Muscle of leg (tissue), 11 donors: Measurements from ENCODE around the gene TMEM106B. TPM values are rescaled to one million over a fixed set of nuclear protein-coding genes. Genes with fewer than 3 reads are reported as not detected.
"Not testable (repeated sequence)": the region's sequence is repeated elsewhere in the genome, so short reads cannot be mapped to it uniquely, and the experiment has no call there.

Experiments
- DNase-seq: peaks from one replicate; pipeline ENCODE4 v3.0.0; 2013
- H3K27ac ChIP-seq: one replicate; pipeline ENCODE4 v1.5.1; 2013; ENCODE audit warnings: mild to moderate bottlenecking, low read length, control low read depth
- H3K27me3 ChIP-seq: one replicate; pipeline ENCODE4 v1.6.1; 2013; ENCODE audit warnings: low read length; ENCODE audit not compliant: control insufficient read depth, insufficient read depth
- H3K36me3 ChIP-seq: one replicate; pipeline ENCODE4 v1.6.1; 2013; ENCODE audit warnings: low read length; ENCODE audit not compliant: control insufficient read depth, insufficient read depth
- H3K4me1 ChIP-seq: one replicate; pipeline ENCODE4 v1.6.1; 2013; ENCODE audit warnings: low read length; ENCODE audit not compliant: control insufficient read depth, insufficient read depth
- H3K4me3 ChIP-seq: one replicate; pipeline ENCODE4 v1.5.1; 2013; ENCODE audit warnings: low read length, control low read depth
- H3K9me3 ChIP-seq: replicated peaks from 2 replicates; pipeline ENCODE4 v1.6.1; 2013; ENCODE audit warnings: low read depth, low read length; ENCODE audit not compliant: control insufficient read depth
- WGBS: methylation state at CpG from one replicate; pipeline ENCODE4 v1.1.5; 2013; ENCODE audit warnings: missing lambda C conversion rate; ENCODE audit not compliant: insufficient coverage; 5-methylcytosine and 5-hydroxymethylcytosine counted together
- polyA plus RNA-seq, 8 donors: library from polyadenylated mRNA; unstranded; fragments of 120-200 nt; gene quantifications; one replicate each; pipeline versions ENCODE4 v1.2.1 to v1.2.3, GENCODE V29; 2013; ENCODE audit warnings: inconsistent platforms in 1 of 8, low replicate concordance in 1 of 8; ENCODE audit not compliant: insufficient read length in 8 of 8, insufficient read depth in 1 of 8
- total RNA-seq: library from RNA; stranded (reverse); fragments of 120-200 nt; gene quantifications from one replicate; pipeline ENCODE4 v1.2.4, GENCODE V29; 2013

Gene TMEM106B
- total and polyA plus RNA-seq, 9 donors: 21.0 to 39.9 (median 32.9) TPM

DNA sequence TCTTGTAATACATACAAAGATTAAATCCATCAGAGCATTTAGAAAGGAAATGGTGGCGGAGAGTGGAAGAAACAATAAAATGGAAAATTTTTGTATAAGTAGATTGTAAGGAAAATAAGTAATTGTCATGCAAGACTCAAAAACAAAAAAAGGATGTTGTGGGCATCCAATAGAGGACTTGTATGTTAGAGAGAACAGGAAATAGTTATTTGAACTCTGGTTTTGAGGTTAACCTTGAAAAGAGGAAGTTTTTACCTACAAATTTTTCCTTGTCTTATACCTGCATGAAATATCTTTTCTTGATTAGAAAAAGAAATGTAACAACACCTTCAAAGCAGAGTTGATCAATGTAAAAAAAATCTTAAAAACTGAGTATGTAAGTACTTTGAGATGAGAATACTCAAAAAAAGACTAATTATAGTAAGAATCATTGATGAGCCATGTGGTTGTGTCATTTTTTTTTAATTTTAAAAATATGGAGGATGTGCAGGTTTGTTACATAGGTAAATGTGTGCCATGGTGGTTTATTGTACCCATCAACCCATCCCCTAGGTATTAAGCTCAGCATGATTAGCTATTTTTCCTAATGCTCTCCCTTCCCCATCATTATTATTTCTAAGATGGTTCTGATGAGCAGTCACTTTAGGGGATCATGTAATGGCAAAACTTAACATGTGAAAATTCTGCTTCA is 11.9 kb downstream of the TMEM106B start:
- peaks cover 10% of the 10 kb centered on the region for H3K36me3 ChIP-seq
- no peak for DNase-seq
- H3K9me3 ChIP-seq: no peaks in the 10 kb centered on the region
- no CpG with 5 or more reads among the region's 1 CpG for WGBS
- no peaks in the 10 kb centered on the region for H3K4me1 ChIP-seq
- no peak overlapping the region for H3K4me3 ChIP-seq
- H3K27ac ChIP-seq: no peak overlapping the region
- H3K27me3 ChIP-seq: no peaks in the 10 kb centered on the region

DNA sequence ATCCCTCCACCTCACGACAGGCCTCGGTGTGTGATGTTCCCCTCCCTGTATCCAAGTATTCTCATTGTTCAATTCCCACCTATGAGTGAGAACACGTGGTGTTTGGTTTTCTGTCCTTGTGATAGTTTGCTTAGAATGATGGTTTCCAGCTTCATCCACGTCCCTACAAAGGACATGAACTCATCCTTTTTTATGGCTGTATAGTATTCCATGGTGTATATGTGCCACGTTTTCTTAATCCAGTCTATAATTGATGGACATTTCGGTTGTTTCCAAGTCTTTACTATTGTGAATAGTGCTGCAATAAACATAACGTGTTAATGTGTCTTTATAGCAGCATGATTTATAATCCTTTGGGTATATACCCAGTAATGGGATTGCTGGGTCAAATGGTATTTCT is 13.9 kb downstream of the TMEM106B start:
- not testable (repeated sequence) for H3K4me3 ChIP-seq, H3K27ac ChIP-seq, DNase-seq, H3K27me3 ChIP-seq, H3K36me3 ChIP-seq, H3K9me3 ChIP-seq, H3K4me1 ChIP-seq
- no CpG with 5 or more reads among the region's 7 CpGs for WGBS

DNA sequence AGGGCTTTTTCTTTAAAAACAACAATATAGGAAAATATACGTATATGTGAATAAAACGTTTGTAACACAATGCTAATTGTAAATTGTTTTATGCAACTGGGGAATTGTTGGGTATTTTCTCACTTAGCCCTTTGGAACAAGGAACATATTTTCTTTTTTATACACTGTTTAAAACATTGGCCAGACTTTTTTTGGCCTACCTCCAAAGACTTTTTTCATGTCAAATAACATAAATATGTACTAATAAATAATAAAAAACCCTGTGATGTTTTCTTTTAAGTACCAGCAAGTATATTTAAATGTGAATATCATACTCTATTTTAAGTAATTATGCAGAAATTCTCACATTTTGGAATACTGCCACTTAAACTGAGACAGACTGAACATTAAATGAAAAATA is 15.7 kb downstream of the TMEM106B start:
- no peak overlapping the region for H3K4me3 ChIP-seq
- H3K36me3 ChIP-seq: peaks cover 2% of the 10 kb centered on the region
- no peaks in the 10 kb centered on the region for H3K9me3 ChIP-seq
- DNase-seq: peak; percentile 16
- H3K4me1 ChIP-seq: no peaks in the 10 kb centered on the region
- H3K27ac ChIP-seq: no peak overlapping the region
- no peaks in the 10 kb centered on the region for H3K27me3 ChIP-seq
- no CpG with 5 or more reads among the region's 2 CpGs for WGBS

DNA sequence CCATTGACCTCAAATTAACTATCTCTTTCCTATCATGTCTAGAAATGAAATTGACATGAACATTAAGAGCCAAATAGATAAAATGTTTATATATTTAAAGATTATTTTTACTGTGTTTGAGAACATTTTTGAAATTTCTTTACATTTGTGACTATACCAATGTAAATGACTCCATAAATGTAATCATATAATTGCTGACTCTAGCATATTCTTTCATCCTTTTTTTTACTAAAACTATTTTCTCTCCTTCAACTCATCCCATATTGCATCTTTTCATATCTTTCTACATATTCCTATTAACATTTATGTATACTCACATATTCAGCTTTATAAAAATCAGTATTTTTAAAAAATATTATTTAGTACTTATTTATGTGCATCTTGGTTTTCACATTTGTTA is 16.9 kb downstream of the TMEM106B start:
- Histone ChIP-seq H3K36me3 (peaks cover 2% of the 10 kb centered on the region), H3K27ac (no peak overlapping the region), H3K27me3 (no peaks in the 10 kb centered on the region), H3K4me3 (no peak overlapping the region), H3K4me1 (no peaks in the 10 kb centered on the region), H3K9me3 (no peaks in the 10 kb centered on the region)
- no peak for DNase-seq

DNA sequence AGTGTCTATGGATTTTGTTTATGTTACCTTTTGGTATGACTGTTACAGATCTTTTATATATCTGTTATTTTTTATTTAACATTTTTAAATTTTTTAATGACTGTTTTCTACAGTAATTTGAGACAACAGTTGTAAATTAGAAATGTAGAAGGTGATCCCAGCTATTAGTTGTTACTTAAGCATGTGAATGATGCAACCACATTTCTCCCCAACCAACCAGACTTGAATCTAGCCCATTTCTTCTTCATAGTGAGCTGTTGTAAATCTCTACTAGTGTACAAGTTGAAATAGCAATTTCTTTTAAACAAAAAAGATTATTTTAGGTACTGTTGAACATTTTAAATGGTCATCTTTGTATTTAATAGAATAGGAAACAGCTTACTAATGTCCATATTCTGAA is 18.0 kb downstream of the TMEM106B start:
- no peak overlapping the region for H3K27ac ChIP-seq
- H3K4me1 ChIP-seq: no peaks in the 10 kb centered on the region
- H3K27me3 ChIP-seq: no peaks in the 10 kb centered on the region
- no peaks in the 10 kb centered on the region for H3K9me3 ChIP-seq
- DNase-seq: no peak
- no peak overlapping the region for H3K4me3 ChIP-seq
- peaks cover 2% of the 10 kb centered on the region for H3K36me3 ChIP-seq

DNA sequence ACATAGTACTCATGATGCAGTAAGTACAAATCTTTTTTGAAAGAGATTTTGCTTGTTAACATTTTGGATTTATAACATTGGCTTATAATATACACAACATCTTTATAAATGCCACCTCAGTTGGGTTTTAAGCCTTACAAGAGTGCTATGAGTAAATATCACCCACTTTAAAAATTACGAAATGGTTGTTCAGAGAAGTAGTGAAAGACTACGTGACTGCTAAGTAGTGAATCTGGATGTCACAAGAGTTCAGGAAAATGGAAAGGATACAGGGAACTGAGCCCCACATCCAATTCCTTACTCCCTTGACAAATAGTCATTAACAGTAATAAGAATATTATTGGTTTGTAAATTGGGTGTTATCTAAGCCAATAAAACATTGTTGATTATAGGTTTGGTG is 20.0 kb downstream of the TMEM106B start:
- Histone ChIP-seq H3K4me1 (no peaks in the 10 kb centered on the region), H3K27ac (no peak overlapping the region), H3K27me3 (no peaks in the 10 kb centered on the region), H3K4me3 (no peak overlapping the region), H3K36me3 (peaks cover 2% of the 10 kb centered on the region), H3K9me3 (no peaks in the 10 kb centered on the region)
- no CpG with 5 or more reads among the region's 2 CpGs for WGBS
- no peak for DNase-seq

DNA sequence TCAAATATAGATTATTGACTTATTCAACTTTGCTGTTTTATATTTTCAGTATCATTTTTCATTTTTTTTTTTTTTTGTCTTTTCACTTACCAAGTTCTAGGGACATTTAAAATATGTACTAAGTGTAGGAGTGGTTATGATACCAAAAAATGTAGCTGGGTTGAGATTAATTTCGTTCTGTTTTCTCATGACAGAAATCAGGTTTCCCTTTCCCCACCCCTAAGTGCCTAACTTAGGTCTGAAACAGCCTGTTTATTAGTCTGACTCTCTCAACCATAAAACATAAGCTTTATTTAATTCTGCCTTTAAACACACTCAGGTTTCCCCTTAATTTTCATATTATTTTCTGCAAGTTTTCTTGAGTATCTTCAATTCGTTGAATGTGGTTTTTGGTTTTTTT is 22.1 kb downstream of the TMEM106B start:
- Histone ChIP-seq H3K27me3 (no peaks in the 10 kb centered on the region), H3K27ac (no peak overlapping the region), H3K4me1 (no peaks in the 10 kb centered on the region), H3K36me3 (peaks cover 6% of the 10 kb centered on the region), H3K4me3 (no peak overlapping the region), H3K9me3 (no peaks in the 10 kb centered on the region)
- WGBS: no CpG with 5 or more reads among the region's 2 CpGs
- DNase-seq: no peak

DNA sequence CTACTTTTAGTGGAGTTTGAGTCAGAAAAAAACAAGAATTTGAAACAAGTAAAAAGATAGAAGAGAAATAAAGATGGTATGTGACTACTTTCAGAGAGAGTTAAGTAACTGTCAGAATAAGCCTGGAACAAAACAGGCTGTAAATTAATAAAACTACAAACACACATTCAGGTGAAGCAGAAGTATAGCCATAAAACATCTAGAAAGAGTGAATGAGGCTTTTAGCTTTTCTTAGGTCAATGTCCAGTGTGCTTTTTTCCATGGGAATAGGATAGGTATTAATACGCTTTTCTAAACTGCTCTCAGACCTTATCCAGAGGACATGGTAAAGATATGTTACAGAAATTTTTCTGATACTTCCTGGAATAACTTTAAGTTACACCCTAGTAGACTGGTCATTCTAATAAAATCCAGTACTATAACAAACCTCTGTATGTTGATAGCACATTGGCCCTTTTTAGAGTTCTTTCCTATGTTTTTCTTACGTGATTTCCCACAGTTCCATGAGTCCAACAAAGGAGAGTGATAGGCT is 23.3 kb downstream of the TMEM106B start:
- WGBS: no CpG with 5 or more reads among the region's 2 CpGs
- peaks cover 6% of the 10 kb centered on the region for H3K36me3 ChIP-seq
- no peak overlapping the region for H3K4me3 ChIP-seq
- no peaks in the 10 kb centered on the region for H3K27me3 ChIP-seq
- no peaks in the 10 kb centered on the region for H3K9me3 ChIP-seq
- no peak for DNase-seq
- no peaks in the 10 kb centered on the region for H3K4me1 ChIP-seq
- no peak overlapping the region for H3K27ac ChIP-seq

DNA sequence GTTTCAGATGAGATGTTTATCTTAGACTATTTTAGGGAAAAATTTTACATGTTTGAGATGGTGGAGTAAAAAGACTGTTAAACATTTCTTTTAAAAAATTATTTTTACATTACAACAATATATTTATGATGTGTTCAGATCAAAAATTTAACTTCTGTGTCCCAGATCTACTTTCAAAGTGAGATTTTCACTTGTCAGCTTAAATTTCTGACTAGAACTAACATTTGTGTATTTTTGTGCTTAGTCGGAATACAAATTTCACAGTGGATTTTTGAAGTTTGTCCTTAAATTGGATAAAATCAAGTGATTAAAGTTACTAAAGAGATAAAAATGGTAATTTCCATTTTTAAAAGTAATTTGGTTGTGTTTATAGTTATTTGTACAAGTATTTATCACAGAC is 24.9 kb downstream of the TMEM106B start:
- no CpG with 5 or more reads among the region's 1 CpG for WGBS
- H3K36me3 ChIP-seq: peaks cover 6% of the 10 kb centered on the region
- H3K27ac ChIP-seq: no peak overlapping the region
- no peak for DNase-seq
- H3K4me1 ChIP-seq: no peaks in the 10 kb centered on the region
- H3K4me3 ChIP-seq: no peak overlapping the region
- no peaks in the 10 kb centered on the region for H3K27me3 ChIP-seq
- no peaks in the 10 kb centered on the region for H3K9me3 ChIP-seq

DNA sequence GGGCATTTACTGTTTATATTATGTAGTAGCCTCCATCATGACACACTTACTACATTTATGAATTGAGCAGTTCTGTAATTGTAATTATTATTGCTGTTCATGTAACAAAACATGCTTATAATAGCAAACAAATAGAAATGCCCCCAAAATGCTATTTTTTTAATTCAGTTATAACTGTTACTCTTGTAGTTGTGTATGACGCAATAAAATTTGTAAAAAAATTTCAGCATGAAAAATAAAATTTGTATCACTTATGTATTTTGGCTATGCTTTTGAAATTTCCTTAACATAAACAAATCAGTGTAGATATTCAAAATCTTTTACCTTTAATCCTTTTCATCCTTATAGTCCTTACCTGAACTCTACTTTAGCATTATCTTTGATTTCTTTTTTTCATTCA is 25.9 kb downstream of the TMEM106B start:
- H3K27me3 ChIP-seq: no peaks in the 10 kb centered on the region
- peaks cover 6% of the 10 kb centered on the region for H3K36me3 ChIP-seq
- no peak overlapping the region for H3K4me3 ChIP-seq
- no peak for DNase-seq
- no peaks in the 10 kb centered on the region for H3K4me1 ChIP-seq
- no peaks in the 10 kb centered on the region for H3K9me3 ChIP-seq
- no peak overlapping the region for H3K27ac ChIP-seq
- no CpG with 5 or more reads among the region's 1 CpG for WGBS

DNA sequence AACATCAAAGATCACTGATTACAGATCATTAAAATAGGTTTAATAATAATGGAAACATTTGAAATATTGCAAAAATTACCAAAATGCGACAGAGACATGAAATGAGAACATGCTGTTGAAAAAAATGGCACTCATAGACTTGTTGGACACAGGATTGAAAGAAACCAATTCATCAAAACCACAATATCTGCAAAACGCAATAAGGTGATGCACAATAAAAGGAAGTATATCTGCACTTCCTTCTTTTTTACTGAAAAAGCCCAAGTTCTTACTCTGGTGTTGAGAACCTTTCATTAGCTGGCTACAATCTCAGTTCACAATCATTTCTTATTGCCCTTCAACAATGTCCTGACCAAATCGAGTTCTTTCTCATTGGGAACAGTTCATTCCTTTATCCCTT is 28.7 kb downstream of the TMEM106B start:
- peaks cover 6% of the 10 kb centered on the region for H3K36me3 ChIP-seq
- no peaks in the 10 kb centered on the region for H3K27me3 ChIP-seq
- no peak for DNase-seq
- no peaks in the 10 kb centered on the region for H3K9me3 ChIP-seq
- no peak overlapping the region for H3K27ac ChIP-seq
- 100% methylated on average over 1 of the region's 3 CpGs for WGBS
- H3K4me3 ChIP-seq: no peak overlapping the region
- H3K4me1 ChIP-seq: no peaks in the 10 kb centered on the region
